ENCODE measurements around the gene TCF4. TPM values are rescaled to one million over a fixed set of nuclear protein-coding genes. Genes with fewer than 3 reads are reported as not detected.

Gene TCF4
- total and polyA plus RNA-seq, 4 donors: 4.3 to 15.3 (median 11.5) TPM

- TF ChIP-seq REST (IDR thresholded peaks at IDR 0.05) (no peak), ATF3 (IDR thresholded peaks at IDR 0.05) (no peak), FOXA2 (IDR thresholded peaks at IDR 0.05) (no peak), GABPA (IDR thresholded peaks at IDR 0.05 in 1 of 2, conservative IDR thresholded peaks at IDR 0.05 in 1 of 2) (no peak), HNF4A (conservative IDR thresholded peaks at IDR 0.05) (no peak), FOXA1 (IDR thresholded peaks at IDR 0.05) (no peak), EGR1 (IDR thresholded peaks at IDR 0.05; ENCODE audit: low read depth in 2 of 2) (no peak), JUND (IDR thresholded peaks at IDR 0.05) (no peak)
Observed at GRCh38 chr18:55361492-55362250, 226.3 kb downstream of the TCF4 start (continued).

- Histone ChIP-seq H3K4me1 (ENCODE audit: control insufficient read depth in 4 of 4, insufficient read depth in 4 of 4, low read length in 3 of 4) (no peaks in the 10 kb centered on the region), H3K36me3 (ENCODE audit: control insufficient read depth in 4 of 4, insufficient read depth in 3 of 4, low read depth in 1 of 4, low read length in 3 of 4) (no peaks in the 10 kb centered on the region), H3K27me3 (ENCODE audit: control insufficient read depth in 4 of 4, insufficient read depth in 4 of 4, low read length in 3 of 4) (no peaks in the 10 kb centered on the region), H3K9me3 (ENCODE audit: control insufficient read depth in 4 of 4, low read length in 3 of 4) (no peaks in the 10 kb centered on the region), H3K27ac (ENCODE audit: low read depth in 1 of 2, low read length in 2 of 2) (no peak overlapping the region), H3K9ac (ENCODE audit: low read depth in 1 of 2, low read length in 2 of 2) (no peak overlapping the region), H3K4me3 (ENCODE audit: low read depth in 1 of 3, low read length in 3 of 3) (no peak overlapping the region)
- DNase-seq (ENCODE audit: low spot score): no peak
- TF ChIP-seq FOXA2 (IDR thresholded peaks at IDR 0.05) (no peak), RAD21 (IDR thresholded peaks at IDR 0.05) (no peak), HNF4A (conservative IDR thresholded peaks at IDR 0.05) (no peak), MAX (IDR thresholded peaks at IDR 0.05) (no peak), EGR1 (IDR thresholded peaks at IDR 0.05; ENCODE audit: low read depth in 2 of 2) (no peak), TAF1 (conservative IDR thresholded peaks at IDR 0.05) (no peak), HNF4G (IDR thresholded peaks at IDR 0.05) (no peak), FOXA1 (IDR thresholded peaks at IDR 0.05) (no peak), NR2F2 (IDR thresholded peaks at IDR 0.05) (no peak), ATF3 (IDR thresholded peaks at IDR 0.05) (no peak), RXRA (IDR thresholded peaks at IDR 0.05) (no peak), GABPA (IDR thresholded peaks at IDR 0.05 in 1 of 2, conservative IDR thresholded peaks at IDR 0.05 in 1 of 2) (no peak), SP1 (IDR thresholded peaks at IDR 0.05) (no peak), REST (IDR thresholded peaks at IDR 0.05) (no peak), CTCF (IDR thresholded peaks at IDR 0.05; ENCODE audit: low read depth, low read length, missing input control) (no peak), YY1 (IDR thresholded peaks at IDR 0.05) (no peak), ZBTB33 (IDR thresholded peaks at IDR 0.05) (no peak), JUND (IDR thresholded peaks at IDR 0.05) (no peak)
- WGBS: 99% methylated on average over 1 of the region's 1 CpG
Observed at GRCh38 chr18:55360061-55360460, 227.9 kb downstream of the TCF4 start.
